PC-3 (cell line): ENCODE data around the gene CHL1. TPM values are rescaled to one million over a fixed set of nuclear protein-coding genes. Genes with fewer than 3 reads are reported as not detected.
A peak's percentile ranks its signal among the peaks of the same experiment; 100 is the strongest.

ENCODE experiments used
- ATAC-seq: fragments of 200-7000 bp; cut with Tn5 transposase; 2 replicates; pipeline ENCODE4 v1.9.1; 2020; ENCODE audit warnings: mild to moderate bottlenecking, moderate library complexity
- BruUV-seq: library from RNA; stranded (reverse); fragments of 400-500 nt; replicated peaks from 2 replicates; lab custom pipeline; 2021; lab: Mats Ljungman, UMichigan
- CTCF ChIA-PET: fragments of 300-600 bp; sonication (Branson Sonifier 250); formaldehyde crosslinking; loops from one replicate; lab custom pipeline; 2022; ENCODE audit warnings: antibody characterized with exemption; lab: Charles Lee
- POLR2A ChIA-PET: fragments of 300-600 bp; sonication (Branson Sonifier 250); formaldehyde crosslinking; loops from one replicate; lab custom pipeline; 2022; ENCODE audit warnings: antibody characterized with exemption; ENCODE audit not compliant: unreplicated experiment; lab: Charles Lee
- DNase-seq: peaks from one replicate; pipeline ENCODE4 v3.0.0-alpha.2; 2015
- H2AFZ ChIP-seq: fragments of 300-600 bp; sonication (generic); 2 replicates; pipeline ENCODE4 v1.6.0; 2016; ENCODE audit warnings: antibody characterized with exemption, low read length
- H3F3A ChIP-seq: fragments of 300-600 bp; sonication (generic); one replicate; pipeline ENCODE4 v1.6.0; 2017; ENCODE audit warnings: antibody characterized with exemption, low read length, control low read depth, mild to moderate bottlenecking; ENCODE audit not compliant: unreplicated experiment
- H3K27ac ChIP-seq: fragments of 300-600 bp; sonication (generic); 2 replicates; pipeline ENCODE4 v1.5.1; 2016; ENCODE audit warnings: mild to moderate bottlenecking, low read length
- H3K27me3 ChIP-seq: fragments of 300-600 bp; sonication (generic); 2 replicates; pipeline ENCODE4 v1.6.1; 2016; ENCODE audit warnings: low read length, mixed read lengths
- H3K36me3 ChIP-seq: fragments of 300-600 bp; sonication (generic); 2 replicates; pipeline ENCODE4 v1.6.1; 2016; ENCODE audit warnings: low read depth, mixed run types, low read length, mixed read lengths
- H3K4me1 ChIP-seq: fragments of 300-600 bp; sonication (generic); 2 replicates; pipeline ENCODE4 v1.5.1; 2016; ENCODE audit warnings: low read length; ENCODE audit not compliant: insufficient read depth
- H3K4me2 ChIP-seq: fragments of 300-600 bp; sonication (generic); 2 replicates; pipeline ENCODE4 v1.6.0; 2016; ENCODE audit warnings: low read length
- H3K4me3 ChIP-seq: fragments of 300-600 bp; sonication (generic); 2 replicates; pipeline ENCODE4 v1.5.1; 2016; ENCODE audit warnings: mild to moderate bottlenecking, low read length, mixed read lengths
- H3K79me2 ChIP-seq: fragments of 300-600 bp; sonication (generic); 2 replicates; pipeline ENCODE4 v1.6.1; 2017; ENCODE audit warnings: low read length, mixed read lengths
- H3K9ac ChIP-seq: fragments of 300-600 bp; sonication (generic); 2 replicates; pipeline ENCODE4 v1.6.0; 2016; ENCODE audit warnings: mild to moderate bottlenecking, low read length
- H3K9me2 ChIP-seq: fragments of 300-600 bp; sonication (generic); replicated peaks from 2 replicates; pipeline ENCODE4 v1.6.1; 2016; ENCODE audit warnings: mixed run types, low read length, mixed read lengths
- H3K9me3 ChIP-seq: fragments of 300-600 bp; sonication (generic); 2 replicates; pipeline ENCODE4 v1.6.1; 2016; ENCODE audit warnings: low read length, mixed read lengths
- H4K20me1 ChIP-seq: fragments of 300-600 bp; sonication (generic); 2 replicates; pipeline ENCODE4 v1.6.1; 2016; ENCODE audit warnings: low read length, mixed read lengths
- EZH2 ChIP-seq: fragments of 300-600 bp; sonication (generic); IDR thresholded peaks from one replicate; pipeline ENCODE4 v1.6.1; 2017; ENCODE audit warnings: antibody characterized with exemption, mild to moderate bottlenecking, low read length; ENCODE audit not compliant: unreplicated experiment
- EZH2phosphoT487 ChIP-seq: fragments of 300-600 bp; sonication (generic); IDR thresholded peaks from 2 replicates; pipeline ENCODE4 v1.6.1; 2018; ENCODE audit warnings: mild to moderate bottlenecking, antibody characterized with exemption, low read length, borderline replicate concordance
- intact Hi-C: fragments of 100-400 bp; cut with micrococcal nuclease; formaldehyde crosslinking; loops from 2 replicates; pipeline ENCODE4 v1.9.0; 2023
- total RNA-seq: library from RNA; depleted of rRNA; stranded (reverse); fragments of >200 nt; gene quantifications from 2 replicates; pipeline ENCODE4 v1.2.3, GENCODE V29; 2014
- TF ChIP-seq, protein P1 (sequence below): fragments of 300-600 bp; sonication (generic); conservative IDR thresholded peaks from 2 replicates; pipeline ENCODE4 v1.5.1; 2017; ENCODE audit warnings: antibody characterized with exemption, low read depth, mild to moderate bottlenecking, low read length

The CHL1 gene
- total RNA-seq, 1 experiment from 2014 or later = not detected

DNA sequence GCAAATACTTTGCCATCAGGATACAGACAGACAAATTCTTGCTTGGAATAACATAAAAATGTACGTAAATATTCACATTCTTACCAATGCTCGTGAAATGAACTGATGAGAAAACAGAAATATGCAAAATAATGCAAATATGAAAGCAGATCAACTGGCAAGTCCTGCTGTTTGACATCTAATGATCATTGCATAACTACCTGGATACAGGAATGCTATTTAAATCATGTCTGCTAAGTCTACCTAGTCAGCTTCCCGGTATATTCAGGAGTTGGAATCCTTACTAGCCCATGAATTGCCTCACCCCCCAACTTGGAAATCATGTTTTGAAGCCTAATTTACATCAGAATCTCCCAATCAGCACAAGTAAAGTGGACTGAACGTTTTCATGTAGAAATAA lies 230.6 kb downstream of the CHL1 start:
- H3K9me3 ChIP-seq = no peaks in the 10 kb centered on the region; the same call in 1 of the 2 replicates
- H2AFZ ChIP-seq = no peak overlapping the region
- peaks cover 47% of the 10 kb centered on the region for H3K4me1 ChIP-seq
- no TSS peak for BruUV-seq
- no peak overlapping the region for H3K4me3 ChIP-seq
- H3K9me2 ChIP-seq = no peaks in the 10 kb centered on the region
- no peaks in the 10 kb centered on the region for H3K79me2 ChIP-seq
- ChIA-PET POLR2A (no interaction called here), CTCF (no interaction called here)
- no peaks in the 10 kb centered on the region for H3K36me3 ChIP-seq
- no peaks in the 10 kb centered on the region for H3K27me3 ChIP-seq
- no peak for TF ChIP-seq EZH2
- TF ChIP-seq EZH2phosphoT487 = no peak
- TF ChIP-seq, protein P1, sequence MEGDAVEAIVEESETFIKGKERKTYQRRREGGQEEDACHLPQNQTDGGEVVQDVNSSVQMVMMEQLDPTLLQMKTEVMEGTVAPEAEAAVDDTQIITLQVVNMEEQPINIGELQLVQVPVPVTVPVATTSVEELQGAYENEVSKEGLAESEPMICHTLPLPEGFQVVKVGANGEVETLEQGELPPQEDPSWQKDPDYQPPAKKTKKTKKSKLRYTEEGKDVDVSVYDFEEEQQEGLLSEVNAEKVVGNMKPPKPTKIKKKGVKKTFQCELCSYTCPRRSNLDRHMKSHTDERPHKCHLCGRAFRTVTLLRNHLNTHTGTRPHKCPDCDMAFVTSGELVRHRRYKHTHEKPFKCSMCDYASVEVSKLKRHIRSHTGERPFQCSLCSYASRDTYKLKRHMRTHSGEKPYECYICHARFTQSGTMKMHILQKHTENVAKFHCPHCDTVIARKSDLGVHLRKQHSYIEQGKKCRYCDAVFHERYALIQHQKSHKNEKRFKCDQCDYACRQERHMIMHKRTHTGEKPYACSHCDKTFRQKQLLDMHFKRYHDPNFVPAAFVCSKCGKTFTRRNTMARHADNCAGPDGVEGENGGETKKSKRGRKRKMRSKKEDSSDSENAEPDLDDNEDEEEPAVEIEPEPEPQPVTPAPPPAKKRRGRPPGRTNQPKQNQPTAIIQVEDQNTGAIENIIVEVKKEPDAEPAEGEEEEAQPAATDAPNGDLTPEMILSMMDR = no peak
- H4K20me1 ChIP-seq = no peaks in the 10 kb centered on the region
- ATAC-seq (no peak), DNase-seq (no peak)
- no peak overlapping the region for H3K9ac ChIP-seq
- no peaks in the 10 kb centered on the region for H3F3A ChIP-seq
- intact Hi-C loops = no loop called here
- H3K27ac ChIP-seq = no peak overlapping the region
- no peak overlapping the region for H3K4me2 ChIP-seq

DNA sequence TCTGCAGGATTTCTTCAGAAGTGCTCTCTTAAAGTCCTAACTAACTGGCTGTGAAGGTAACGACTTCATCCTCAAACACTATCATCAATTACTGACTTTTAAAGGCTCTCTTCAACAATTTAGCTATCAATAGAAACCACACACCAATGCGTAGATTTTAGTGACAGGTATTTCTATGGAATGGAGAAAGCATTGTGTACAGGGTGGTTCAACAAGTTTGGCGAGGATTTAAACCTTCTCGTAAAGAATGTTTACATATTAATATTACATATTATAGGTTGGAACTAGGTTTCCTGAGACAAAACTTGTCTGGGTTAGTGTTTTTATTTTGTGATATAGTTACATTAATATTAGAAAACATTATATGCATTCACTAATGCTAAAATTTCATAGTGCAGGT lies 233.6 kb downstream of the CHL1 start:
- DNase-seq (peak; percentile 73), ATAC-seq (no peak)
- ChIA-PET CTCF (no interaction called here), POLR2A (no interaction called here)
- no peaks in the 10 kb centered on the region; the same call in 1 of the 2 replicates for H3K9me3 ChIP-seq
- peak overlapping the region; percentile 8; the same call in 1 of the 2 replicates for H3K27ac ChIP-seq
- peaks cover 47% of the 10 kb centered on the region for H3K4me1 ChIP-seq
- no peaks in the 10 kb centered on the region for H3F3A ChIP-seq
- peak overlapping the region; percentile 57 for H3K4me2 ChIP-seq
- H2AFZ ChIP-seq = 0 out of 2 replicates have a peak overlapping the region, but pooled peaks have one; percentile 61
- no peaks in the 10 kb centered on the region for H4K20me1 ChIP-seq
- no TSS peak for BruUV-seq
- no peaks in the 10 kb centered on the region for H3K79me2 ChIP-seq
- TF ChIP-seq EZH2phosphoT487 = no peak
- no peak for TF ChIP-seq EZH2
- TF ChIP-seq, protein P1 = no peak
- no peak overlapping the region for H3K9ac ChIP-seq
- H3K4me3 ChIP-seq = 0 out of 2 replicates have a peak overlapping the region, but pooled peaks have one; percentile 18
- H3K36me3 ChIP-seq = no peaks in the 10 kb centered on the region
- no peaks in the 10 kb centered on the region for H3K9me2 ChIP-seq
- intact Hi-C loops = no loop called here
- no peaks in the 10 kb centered on the region for H3K27me3 ChIP-seq

DNA sequence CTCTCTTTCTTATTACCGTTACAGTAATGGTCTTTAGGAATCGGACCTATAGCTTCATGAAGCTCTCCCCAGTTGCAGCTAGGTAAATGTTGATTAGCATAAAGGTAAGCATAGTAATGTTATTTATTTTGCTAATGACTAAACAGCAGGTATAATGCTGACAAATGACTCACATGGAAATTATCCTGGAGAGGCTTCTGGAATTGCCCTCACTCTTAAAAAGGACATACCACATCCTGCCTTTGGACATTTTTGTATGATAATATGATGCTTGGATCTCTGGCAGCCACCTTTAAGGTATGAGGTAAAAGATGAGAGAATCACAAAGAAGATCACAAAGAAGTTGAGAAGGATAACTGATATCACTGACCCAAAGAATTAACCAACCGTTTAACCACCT lies 238.6 kb downstream of the CHL1 start:
- no peaks in the 10 kb centered on the region for H3F3A ChIP-seq
- H3K4me3 ChIP-seq = no peak overlapping the region
- H3K36me3 ChIP-seq = no peaks in the 10 kb centered on the region
- H3K27me3 ChIP-seq = no peaks in the 10 kb centered on the region
- no peak for TF ChIP-seq EZH2
- TF ChIP-seq EZH2phosphoT487 = no peak
- TF ChIP-seq, protein P1 = no peak
- BruUV-seq = no TSS peak
- no peaks in the 10 kb centered on the region for H4K20me1 ChIP-seq
- CTCF ChIA-PET = no interaction called here
- DNase-seq (peak; percentile 67), ATAC-seq (no peak)
- POLR2A ChIA-PET = no interaction called here
- no peak overlapping the region for H3K9ac ChIP-seq
- H3K9me2 ChIP-seq = no peaks in the 10 kb centered on the region
- intact Hi-C loops = no loop called here
- no peak overlapping the region for H2AFZ ChIP-seq
- H3K79me2 ChIP-seq = no peaks in the 10 kb centered on the region
- H3K27ac ChIP-seq = no peak overlapping the region
- no peaks in the 10 kb centered on the region for H3K9me3 ChIP-seq
- H3K4me1 ChIP-seq = peaks cover 22% of the 10 kb centered on the region
- H3K4me2 ChIP-seq = peak overlapping the region; percentile 2; the same call in 1 of the 2 replicates
